Astrocyte of the spinal cord (primary cell): ENCODE results near the gene SCN3B.

Experiments used
- DNase-seq: peaks from one replicate; pipeline ENCODE4 v3.0.0; 2011; ENCODE audit warnings: low read depth, low spot score
- H3K4me3 ChIP-seq: 2 replicates; pipeline ENCODE4 v1.5.1; 2011; ENCODE audit warnings: low read depth, mild to moderate bottlenecking, low read length, moderate library complexity
- CTCF ChIP-seq: IDR thresholded peaks from 2 replicates; pipeline ENCODE4 v1.5.1; 2012; ENCODE audit warnings: low read depth, mild to moderate bottlenecking, low read length, inconsistent platforms
- in situ Hi-C: cut with HindIII; loops from 2 replicates; pipeline ENCODE4 v1.10.0; 2017; ENCODE audit warnings: low sequenced_read_pairs

SCN3B gene

GRCh38 chr11:123652599-123652998 is 1.8 kb downstream of the SCN3B start:
- in situ Hi-C loops: no loop called here
- no peak overlapping the region for H3K4me3 ChIP-seq
- DNase-seq: no peak
- no peak for TF ChIP-seq CTCF

- no peak for DNase-seq
- in situ Hi-C loops: no loop called here
- H3K4me3 ChIP-seq: no peak overlapping the region
- no peak for TF ChIP-seq CTCF
These were observed 3.5 kb downstream of the SCN3B start for GRCh38 chr11:123650901-123651300.

- no peak for DNase-seq
- no peak for TF ChIP-seq CTCF
- in situ Hi-C loops: no loop called here
- no peak overlapping the region for H3K4me3 ChIP-seq
These were observed 9.0 kb downstream of the SCN3B start for GRCh38 chr11:123645286-123645975.

GRCh38 chr11:123642435-123642834 is 12.0 kb downstream of the SCN3B start:
- DNase-seq: no peak
- in situ Hi-C loops: no loop called here
- TF ChIP-seq CTCF: no peak
- H3K4me3 ChIP-seq: no peak overlapping the region

- TF ChIP-seq CTCF: no peak
- in situ Hi-C loops: no loop called here
- no peak overlapping the region for H3K4me3 ChIP-seq
- DNase-seq: no peak
These were observed 13.0 kb downstream of the SCN3B start for GRCh38 chr11:123641495-123641840.

- in situ Hi-C loops: no loop called here
- DNase-seq: peak; percentile 25
- peak; percentile 86 for TF ChIP-seq CTCF
- H3K4me3 ChIP-seq: no peak overlapping the region
These were observed 13.5 kb downstream of the SCN3B start for GRCh38 chr11:123640677-123641494.
